ENCODE data around the gene CYP46A1. TPM values are rescaled to one million over a fixed set of nuclear protein-coding genes. Genes with fewer than 3 reads are reported as not detected.

CYP46A1 gene
- total RNA-seq, 1 experiment from 2014 or later: not detected

- H3K79me2 ChIP-seq (ENCODE audit: low read depth): no peaks in the 10 kb centered on the region
- H3K4me2 ChIP-seq: no peak overlapping the region
- H3K4me3 ChIP-seq: no peak overlapping the region
- H3K27ac ChIP-seq: no peak overlapping the region
- no peaks in the 10 kb centered on the region for H3K9me2 ChIP-seq (ENCODE audit: insufficient read depth)
- H2AFZ ChIP-seq: no peak overlapping the region
- POLR2A ChIA-PET (ENCODE audit: unreplicated experiment): no interaction called here
- H3K4me1 ChIP-seq (replicated peaks; ENCODE audit: insufficient read depth): no peaks in the 10 kb centered on the region
- H3K27me3 ChIP-seq (ENCODE audit: insufficient read depth, low read depth): peaks cover 7% of the 10 kb centered on the region; the same call in 1 of the 2 replicates
- no TSS peak for BruUV-seq (replicated peaks)
- CTCF ChIA-PET: no interaction called here
- TF ChIP-seq CTCF (conservative IDR thresholded peaks at IDR 0.05): no peak
- TF ChIP-seq EZH2 (IDR thresholded peaks at IDR 0.05; ENCODE audit: low read depth): no peak
- no peak for DNase-seq
- no peaks in the 10 kb centered on the region for H3F3A ChIP-seq (ENCODE audit: insufficient read depth, low read depth)
- H4K20me1 ChIP-seq (ENCODE audit: insufficient read depth): no peaks in the 10 kb centered on the region
- H3K9me3 ChIP-seq (ENCODE audit: insufficient read depth, low read depth): no peaks in the 10 kb centered on the region
- H3K36me3 ChIP-seq (ENCODE audit: low read depth): no peaks in the 10 kb centered on the region
- intact Hi-C loops (cut with micrococcal nuclease; ENCODE audit: unreplicated experiment): no loop called here
Observed at GRCh38 chr14:99725774-99726537, 41.9 kb downstream of the CYP46A1 start.

- Histone ChIP-seq H3K36me3 (ENCODE audit: low read depth) (no peaks in the 10 kb centered on the region), H3K4me1 (replicated peaks; ENCODE audit: insufficient read depth) (no peaks in the 10 kb centered on the region), H3K79me2 (ENCODE audit: low read depth) (no peaks in the 10 kb centered on the region), H3K27me3 (ENCODE audit: insufficient read depth, low read depth) (peaks cover 7% of the 10 kb centered on the region; the same call in 1 of the 2 replicates), H3F3A (ENCODE audit: insufficient read depth, low read depth) (no peaks in the 10 kb centered on the region), H3K4me3 (no peak overlapping the region), H3K4me2 (no peak overlapping the region), H4K20me1 (ENCODE audit: insufficient read depth) (no peaks in the 10 kb centered on the region), H3K9me2 (ENCODE audit: insufficient read depth) (no peaks in the 10 kb centered on the region), H3K27ac (no peak overlapping the region), H3K9me3 (ENCODE audit: insufficient read depth, low read depth) (no peaks in the 10 kb centered on the region), H2AFZ (no peak overlapping the region)
- TF ChIP-seq CTCF (conservative IDR thresholded peaks at IDR 0.05) (no peak), EZH2 (IDR thresholded peaks at IDR 0.05; ENCODE audit: low read depth) (no peak)
- ChIA-PET CTCF (no interaction called here), POLR2A (ENCODE audit: unreplicated experiment) (no interaction called here)
- intact Hi-C loops (cut with micrococcal nuclease; ENCODE audit: unreplicated experiment): no loop called here
- BruUV-seq (replicated peaks): no TSS peak
- DNase-seq: no peak
Observed at GRCh38 chr14:99726538-99727095, 42.5 kb downstream of the CYP46A1 start.

GRCh38 chr14:99727096-99727870 is 43.2 kb downstream of the CYP46A1 start:
- intact Hi-C loops (cut with micrococcal nuclease; ENCODE audit: unreplicated experiment): no loop called here
- Histone ChIP-seq H3K36me3 (ENCODE audit: low read depth) (no peaks in the 10 kb centered on the region), H3K4me3 (no peak overlapping the region), H3K79me2 (ENCODE audit: low read depth) (no peaks in the 10 kb centered on the region), H3K27me3 (ENCODE audit: insufficient read depth, low read depth) (peaks cover 7% of the 10 kb centered on the region; the same call in 1 of the 2 replicates), H3F3A (ENCODE audit: insufficient read depth, low read depth) (no peaks in the 10 kb centered on the region), H3K9me3 (ENCODE audit: insufficient read depth, low read depth) (no peaks in the 10 kb centered on the region), H3K27ac (no peak overlapping the region), H3K4me2 (no peak overlapping the region), H3K4me1 (replicated peaks; ENCODE audit: insufficient read depth) (no peaks in the 10 kb centered on the region), H2AFZ (no peak overlapping the region), H3K9me2 (ENCODE audit: insufficient read depth) (no peaks in the 10 kb centered on the region), H4K20me1 (ENCODE audit: insufficient read depth) (no peaks in the 10 kb centered on the region)
- CTCF ChIA-PET: no interaction called here
- DNase-seq: no peak
- no TSS peak for BruUV-seq (replicated peaks)
- POLR2A ChIA-PET (ENCODE audit: unreplicated experiment): no interaction called here
- TF ChIP-seq CTCF (conservative IDR thresholded peaks at IDR 0.05) (no peak), EZH2 (IDR thresholded peaks at IDR 0.05; ENCODE audit: low read depth) (no peak)
